ENCODE measurements around the gene NPLOC4. TPM values are rescaled to one million over a fixed set of nuclear protein-coding genes. Genes with fewer than 3 reads are reported as not detected.
A peak's percentile ranks its signal among the peaks of the same experiment; 100 is the strongest.

NPLOC4 gene
- total RNA-seq, 2 experiments from 2014 or later, result 75.9 to 87.7 TPM

- CTCF ChIA-PET, result no interaction called here
- intact Hi-C loops (cut with micrococcal nuclease), result no loop called here
- POLR2A ChIA-PET, result interaction anchor here (1.0 to 1.3 kb wide), 3 partner anchors 12 to 39 kb away, joined by 3 to 5 read pairs (median 3); no protein-coding TSS in a partner anchor
- DNase-seq, result no peak
- ATAC-seq, result no peak
- no peak for TF ChIP-seq CTCF (IDR thresholded peaks at IDR 0.05)
- H3K27me3 Mint-ChIP-seq, result no peaks in the 10 kb centered on the region
- H3K27ac Mint-ChIP-seq, result no peak overlapping the region
- H3K4me3 Mint-ChIP-seq, result no peak overlapping the region
- H3K36me3 Mint-ChIP-seq (ENCODE audit: low read depth), result peaks cover 47% of the 10 kb centered on the region
- H3K9me3 Mint-ChIP-seq, result no peaks in the 10 kb centered on the region
- peaks cover 9% of the 10 kb centered on the region for H3K4me1 Mint-ChIP-seq (ENCODE audit: low read depth)
Observed at GRCh38 chr17:81608605-81609004, 28.3 kb downstream of the NPLOC4 start.

GRCh38 chr17:81608082-81608481, 28.8 kb downstream of the NPLOC4 start:
- Mint-ChIP-seq H3K36me3 (ENCODE audit: low read depth) (peaks cover 42% of the 10 kb centered on the region), H3K27ac (peak overlapping the region; percentile 46), H3K27me3 (no peaks in the 10 kb centered on the region), H3K9me3 (no peaks in the 10 kb centered on the region), H3K4me3 (no peak overlapping the region), H3K4me1 (ENCODE audit: low read depth) (peaks cover 8% of the 10 kb centered on the region)
- intact Hi-C loops (cut with micrococcal nuclease), result no loop called here
- ChIA-PET POLR2A (interaction anchor here (1.0 to 1.3 kb wide), 4 partner anchors 12 to 54 kb away, joined by 3 to 5 read pairs (median 3); no protein-coding TSS in a partner anchor), CTCF (interaction anchor here (1.5 kb wide), 1 partner anchor 123 kb away, joined by 4 read pairs; no protein-coding TSS in a partner anchor)
- ATAC-seq (peak; percentile 60), DNase-seq (peak; percentile 25)
- TF ChIP-seq CTCF (IDR thresholded peaks at IDR 0.05), result no peak

GRCh38 chr17:81607431-81607830, 29.5 kb downstream of the NPLOC4 start:
- H3K27me3 Mint-ChIP-seq, result no peaks in the 10 kb centered on the region
- no peak for DNase-seq
- intact Hi-C loops (cut with micrococcal nuclease), result no loop called here
- H3K9me3 Mint-ChIP-seq, result no peaks in the 10 kb centered on the region
- peak overlapping the region; percentile 46 for H3K27ac Mint-ChIP-seq
- POLR2A ChIA-PET, result interaction anchor here (1.0 to 1.2 kb wide), 3 partner anchors 14 to 54 kb away, joined by 3 to 5 read pairs (median 3); no protein-coding TSS in a partner anchor
- H3K4me1 Mint-ChIP-seq (ENCODE audit: low read depth), result peaks cover 8% of the 10 kb centered on the region
- CTCF ChIA-PET, result interaction anchor here (1.5 to 1.7 kb wide), 2 partner anchors 21 to 123 kb away, joined by 3 to 4 read pairs; no protein-coding TSS in a partner anchor
- no peak for TF ChIP-seq CTCF (IDR thresholded peaks at IDR 0.05)
- ATAC-seq, result peak; percentile 27
- H3K36me3 Mint-ChIP-seq (ENCODE audit: low read depth), result peaks cover 39% of the 10 kb centered on the region
- H3K4me3 Mint-ChIP-seq, result no peak overlapping the region

GRCh38 chr17:81603846-81604610, 32.9 kb downstream of the NPLOC4 start:
- H3K27me3 Mint-ChIP-seq, result no peaks in the 10 kb centered on the region
- POLR2A ChIA-PET, result no interaction called here
- intact Hi-C loops (cut with micrococcal nuclease), result no loop called here
- CTCF ChIA-PET, result interaction anchor here (0.8 kb wide), 1 partner anchor 11 kb away, joined by 3 read pairs; no protein-coding TSS in a partner anchor
- H3K4me1 Mint-ChIP-seq (ENCODE audit: low read depth), result peaks cover 13% of the 10 kb centered on the region
- H3K36me3 Mint-ChIP-seq (ENCODE audit: low read depth), result peaks cover 50% of the 10 kb centered on the region
- no peak for TF ChIP-seq CTCF (IDR thresholded peaks at IDR 0.05)
- no peaks in the 10 kb centered on the region for H3K9me3 Mint-ChIP-seq
- no peak for ATAC-seq
- DNase-seq, result no peak
- H3K4me3 Mint-ChIP-seq, result no peak overlapping the region
- peak overlapping the region; percentile 12 for H3K27ac Mint-ChIP-seq

All from activated CD8-positive, alpha-beta T cell treated with anti-CD3 and anti-CD28 coated beads for 36 hours (primary cell).